ENCODE measurements around the gene SHISA4.
"Not testable (repeated sequence)": the region's sequence is repeated elsewhere in the genome, so short reads cannot be mapped to it uniquely, and the experiment has no call there.

SHISA4 gene

GRCh38 chr1:201899683-201900429 lies 11.2 kb downstream of the SHISA4 start:
- no peak for DNase-seq

- no peak for DNase-seq
Observed at GRCh38 chr1:201900476-201900875, 11.8 kb downstream of the SHISA4 start.

- not testable (repeated sequence) for DNase-seq
Observed at GRCh38 chr1:201901036-201901435, 12.3 kb downstream of the SHISA4 start.

GRCh38 chr1:201902198-201902597 lies 13.5 kb downstream of the SHISA4 start:
- no peak for DNase-seq

- DNase-seq: no peak
Observed at GRCh38 chr1:201903135-201903534, 14.4 kb downstream of the SHISA4 start.

- no peak for DNase-seq
Observed at GRCh38 chr1:201904579-201904978, 15.9 kb downstream of the SHISA4 start.

GRCh38 chr1:201905234-201905890 lies 16.7 kb downstream of the SHISA4 start:
- DNase-seq: no peak

GRCh38 chr1:201906336-201906735 lies 17.6 kb downstream of the SHISA4 start:
- DNase-seq: no peak

- DNase-seq: no peak
Observed at GRCh38 chr1:201907621-201908020, 18.9 kb downstream of the SHISA4 start.

- no peak for DNase-seq
Observed at GRCh38 chr1:201911826-201912571, 23.3 kb downstream of the SHISA4 start.

- DNase-seq: no peak
Observed at GRCh38 chr1:201912832-201913231, 24.1 kb downstream of the SHISA4 start.

GRCh38 chr1:201914456-201915235 lies 25.9 kb downstream of the SHISA4 start:
- DNase-seq: no peak

- DNase-seq: no peak
Observed at GRCh38 chr1:201916649-201917249, 28.1 kb downstream of the SHISA4 start.

GRCh38 chr1:201917362-201918033 lies 28.8 kb downstream of the SHISA4 start:
- DNase-seq: no peak

- no peak for DNase-seq
Observed at GRCh38 chr1:201918343-201918742, 29.6 kb downstream of the SHISA4 start.

- DNase-seq: no peak
Observed at GRCh38 chr1:201921952-201922558, 33.4 kb downstream of the SHISA4 start.

GRCh38 chr1:201925301-201925567 lies 36.5 kb downstream of the SHISA4 start:
- DNase-seq: no peak

- no peak for DNase-seq
Observed at GRCh38 chr1:201925981-201926645, 37.4 kb downstream of the SHISA4 start.

- DNase-seq: no peak
Observed at GRCh38 chr1:201928266-201928665, 39.6 kb downstream of the SHISA4 start.

- DNase-seq: no peak
Observed at GRCh38 chr1:201930137-201930536, 41.4 kb downstream of the SHISA4 start.

GRCh38 chr1:201930803-201931202 lies 42.1 kb downstream of the SHISA4 start:
- no peak for DNase-seq

All from stimulated activated CD4-positive, alpha-beta T cell treated with anti-CD3 and anti-CD28 coated beads, Interleukin-4, amount 100 ng/mL, for 4 hours (primary cell).